Neural cell (in vitro differentiated cells): ENCODE data around the gene NALCN. TPM values are rescaled to one million over a fixed set of nuclear protein-coding genes. Genes with fewer than 3 reads are reported as not detected.

Experiments
- H2AFZ ChIP-seq: fragments of 200-600, 300-800 bp; sonication (generic), shearing (Covaris generic); 2 replicates; pipeline ENCODE4 v1.6.0; 2014; ENCODE audit warnings: low read depth, mild to moderate bottlenecking, antibody characterized with exemption, low read length, moderate library complexity
- H3F3A ChIP-seq: fragments of 200-600 bp; shearing (Covaris generic); 2 replicates; pipeline ENCODE4 v1.6.1; 2016; ENCODE audit warnings: mild to moderate bottlenecking, moderate library complexity, mixed read lengths, antibody characterized with exemption, low read length; ENCODE audit not compliant: insufficient read depth, poor library complexity, severe bottlenecking
- H3K27ac ChIP-seq: fragments of 200-600, 300-800 bp; sonication (generic), shearing (Covaris generic); 2 replicates; pipeline ENCODE4 v1.5.1; 2014; ENCODE audit warnings: mild to moderate bottlenecking, low read length, moderate library complexity
- H3K27me3 ChIP-seq: fragments of 300-800, 200-600 bp; sonication (generic), shearing (Covaris generic); 2 replicates; pipeline ENCODE4 v1.6.0; 2014; ENCODE audit warnings: mild to moderate bottlenecking, low read depth, low read length, moderate library complexity; ENCODE audit not compliant: insufficient read depth
- H3K36me3 ChIP-seq: fragments of 300-800, 200-600 bp; sonication (generic), shearing (Covaris generic); 2 replicates; pipeline ENCODE4 v1.5.1; 2014; ENCODE audit warnings: mild to moderate bottlenecking, antibody characterized with exemption, low read length, moderate library complexity; ENCODE audit not compliant: insufficient read depth
- H3K4me2 ChIP-seq: fragments of 300-800, 200-600 bp; sonication (generic), shearing (Covaris generic); 2 replicates; pipeline ENCODE4 v1.6.0; 2014; ENCODE audit warnings: mild to moderate bottlenecking, low read length
- H3K4me3 ChIP-seq: fragments of 300-800, 200-600 bp; sonication (generic), shearing (Covaris generic); 2 replicates; pipeline ENCODE4 v1.5.1; 2014; ENCODE audit warnings: mild to moderate bottlenecking, low read length, moderate library complexity
- H3K79me2 ChIP-seq: fragments of 200-600 bp; shearing (Covaris generic); replicated peaks from 2 replicates; pipeline ENCODE4 v1.6.0; 2014; ENCODE audit warnings: mild to moderate bottlenecking, low read length, moderate library complexity; ENCODE audit not compliant: insufficient read depth
- H3K9ac ChIP-seq: fragments of 300-800, 200-600 bp; sonication (generic), shearing (Covaris generic); 2 replicates; pipeline ENCODE4 v1.6.1; 2016; ENCODE audit warnings: mild to moderate bottlenecking, low read length, mixed read lengths
- H3K9me2 ChIP-seq: fragments of 200-600 bp; shearing (Covaris generic); 2 replicates; pipeline ENCODE4 v1.6.1; 2016; ENCODE audit warnings: mild to moderate bottlenecking, low read length, mixed read lengths; ENCODE audit not compliant: insufficient read depth
- H3K9me3 ChIP-seq: fragments of 200-600, 300-800 bp; sonication (generic), shearing (Covaris generic); 2 replicates; pipeline ENCODE4 v1.6.1; 2016; ENCODE audit warnings: mild to moderate bottlenecking, mixed run types, low read length, moderate library complexity, mixed read lengths
- H4K20me1 ChIP-seq: fragments of 200-600 bp; shearing (Covaris generic); 2 replicates; pipeline ENCODE4 v1.6.1; 2016; ENCODE audit warnings: mild to moderate bottlenecking, mixed run types; ENCODE audit not compliant: insufficient read depth
- CTCF ChIP-seq: fragments of 450-650 bp; IDR thresholded peaks from 2 replicates; pipeline ENCODE4 v1.5.1; 2014; ENCODE audit warnings: antibody characterized with exemption, mild to moderate bottlenecking, moderate library complexity; ENCODE audit not compliant: poor library complexity, severe bottlenecking
- EP300 ChIP-seq: fragments of 450-650 bp; conservative IDR thresholded peaks from 2 replicates; pipeline ENCODE4 v1.6.1; 2014; ENCODE audit warnings: antibody characterized with exemption, mild to moderate bottlenecking, moderate library complexity; ENCODE audit not compliant: poor library complexity, severe bottlenecking
- EZH2 ChIP-seq: fragments of 200-600, 300-800 bp; shearing (Covaris generic), sonication (generic); IDR thresholded peaks from 2 replicates; pipeline ENCODE4 v1.6.1; 2014; ENCODE audit warnings: antibody characterized with exemption, low read length, borderline replicate concordance, mild to moderate bottlenecking; ENCODE audit not compliant: insufficient read depth, poor library complexity, severe bottlenecking
- MXI1 ChIP-seq: fragments of 450-650 bp; conservative IDR thresholded peaks from 2 replicates; pipeline ENCODE4 v1.6.1; 2014; ENCODE audit warnings: antibody characterized with exemption, mild to moderate bottlenecking; ENCODE audit not compliant: poor library complexity, severe bottlenecking
- POLR2AphosphoS5 ChIP-seq: IDR thresholded peaks from 2 replicates; pipeline ENCODE4 v1.6.1; 2012
- RAD21 ChIP-seq: fragments of 450-650 bp; conservative IDR thresholded peaks from 2 replicates; pipeline ENCODE4 v1.6.1; 2014; ENCODE audit warnings: antibody characterized with exemption, mild to moderate bottlenecking, moderate library complexity
- REST ChIP-seq: IDR thresholded peaks from 2 replicates; pipeline ENCODE4 v1.6.1; 2012; ENCODE audit warnings: borderline replicate concordance
- SMC3 ChIP-seq: fragments of 450-650 bp; conservative IDR thresholded peaks from 2 replicates; pipeline ENCODE4 v1.6.1; 2014; ENCODE audit warnings: antibody characterized with exemption, mild to moderate bottlenecking, moderate library complexity; ENCODE audit not compliant: poor library complexity
- TAF1 ChIP-seq: IDR thresholded peaks from 2 replicates; pipeline ENCODE4 v1.6.1; 2012; ENCODE audit warnings: low read depth
- polyA plus RNA-seq: library from polyadenylated mRNA; depleted of rRNA; stranded (reverse); fragments of >200 nt; gene quantifications from 2 replicates; pipeline ENCODE4 v1.2.3, GENCODE V29; 2014

Gene NALCN
- polyA plus RNA-seq, 1 donor from 2014 or later = 24.1 TPM

- H3F3A ChIP-seq = no peaks in the 10 kb centered on the region
- no peaks in the 10 kb centered on the region for H3K79me2 ChIP-seq
- H3K9me2 ChIP-seq = no peaks in the 10 kb centered on the region
- no peaks in the 10 kb centered on the region for H4K20me1 ChIP-seq
- H3K9ac ChIP-seq = no peak overlapping the region
- H3K9me3 ChIP-seq = no peaks in the 10 kb centered on the region
- H3K36me3 ChIP-seq = no peaks in the 10 kb centered on the region
- H2AFZ ChIP-seq = no peak overlapping the region
- TF ChIP-seq EP300 (no peak), MXI1 (no peak), SMC3 (no peak), EZH2 (no peak), POLR2AphosphoS5 (no peak), REST (no peak), TAF1 (no peak)
- H3K4me3 ChIP-seq = no peak overlapping the region
- no peaks in the 10 kb centered on the region for H3K27me3 ChIP-seq
- no peak overlapping the region for H3K4me2 ChIP-seq
- H3K27ac ChIP-seq = no peak overlapping the region
Observed at GRCh38 chr13:101230271-101230890, 185.9 kb downstream of the NALCN start.

- H3K4me2 ChIP-seq = no peak overlapping the region
- no peaks in the 10 kb centered on the region for H3K27me3 ChIP-seq
- TF ChIP-seq TAF1 = no peak
- H3K4me3 ChIP-seq = no peak overlapping the region
- no peaks in the 10 kb centered on the region for H3K36me3 ChIP-seq
- no peaks in the 10 kb centered on the region for H3K79me2 ChIP-seq
- peak overlapping the region; percentile 2 for H2AFZ ChIP-seq
- no peaks in the 10 kb centered on the region for H3K9me3 ChIP-seq
- H3K9ac ChIP-seq = peak overlapping the region; percentile 2
- H3K27ac ChIP-seq = peak overlapping the region; percentile 50
- H4K20me1 ChIP-seq = no peaks in the 10 kb centered on the region
- no peaks in the 10 kb centered on the region for H3F3A ChIP-seq
- H3K9me2 ChIP-seq = no peaks in the 10 kb centered on the region
Observed at GRCh38 chr13:101219609-101220265, 196.6 kb downstream of the NALCN start.

- TF ChIP-seq CTCF (no peak), EZH2 (no peak), RAD21 (no peak), POLR2AphosphoS5 (no peak), EP300 (no peak), MXI1 (no peak), TAF1 (no peak), SMC3 (no peak), REST (no peak)
- Histone ChIP-seq H3K36me3 (no peaks in the 10 kb centered on the region), H3K27me3 (no peaks in the 10 kb centered on the region), H3K4me2 (no peak overlapping the region), H3K27ac (no peak overlapping the region), H3K9me3 (no peaks in the 10 kb centered on the region), H3F3A (no peaks in the 10 kb centered on the region), H3K4me3 (no peak overlapping the region), H3K9ac (no peak overlapping the region), H3K9me2 (no peaks in the 10 kb centered on the region), H2AFZ (no peak overlapping the region), H4K20me1 (no peaks in the 10 kb centered on the region), H3K79me2 (no peaks in the 10 kb centered on the region)
Observed at GRCh38 chr13:101218484-101218883, 197.8 kb downstream of the NALCN start.
